AG09319 (cell line): ENCODE measurements around the gene RAI1.

ENCODE experiments used
- DNase-seq: peaks from one replicate; pipeline ENCODE4 v3.0.0-alpha.2; 2010; ENCODE audit warnings: low read depth; ENCODE audit errors: extremely low read depth
- TF ChIP-seq, protein P1 (sequence below): IDR thresholded peaks from 2 replicates; pipeline ENCODE4 v1.5.1; 2011; ENCODE audit warnings: low read depth, mild to moderate bottlenecking, inconsistent platforms, low read length, moderate library complexity

RAI1 gene

DNA sequence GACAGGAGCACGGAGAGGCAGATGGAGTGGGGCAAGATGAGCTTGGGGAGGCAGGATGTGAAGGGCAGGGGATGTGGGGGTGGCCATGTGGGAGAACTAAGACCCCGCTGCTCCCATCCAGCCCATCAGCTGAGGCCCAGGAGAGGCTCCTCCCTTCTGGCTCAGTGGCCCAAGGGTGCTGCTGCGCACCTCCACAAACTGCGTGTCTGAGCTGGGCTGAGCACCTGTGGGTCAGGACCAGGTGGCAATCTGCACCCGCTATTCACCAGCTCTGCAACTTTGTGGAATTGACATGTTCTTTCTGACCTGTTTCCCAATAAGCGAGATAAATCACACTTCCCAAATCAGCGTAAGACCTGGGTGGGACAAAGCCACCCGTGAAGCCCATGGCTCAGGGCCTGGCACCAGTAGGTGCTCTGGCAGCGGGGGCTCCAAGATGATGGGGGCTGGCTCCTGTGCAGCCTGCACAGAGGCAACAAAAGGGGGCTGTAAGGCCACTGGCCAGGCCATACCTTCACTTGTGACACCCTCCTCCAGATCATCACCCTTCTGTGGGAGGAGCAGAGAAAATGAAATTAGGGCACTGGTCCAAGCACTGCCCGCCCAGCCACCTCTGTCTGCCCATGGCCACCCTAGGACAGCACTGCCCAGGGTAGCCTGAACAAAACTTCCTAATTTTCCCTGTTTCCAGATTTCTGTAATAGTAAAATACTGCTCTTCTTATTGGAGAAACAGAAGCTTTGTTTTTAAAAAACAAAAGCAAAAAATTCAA, 167.2 kb downstream of the RAI1 start:
- TF ChIP-seq, protein P1, sequence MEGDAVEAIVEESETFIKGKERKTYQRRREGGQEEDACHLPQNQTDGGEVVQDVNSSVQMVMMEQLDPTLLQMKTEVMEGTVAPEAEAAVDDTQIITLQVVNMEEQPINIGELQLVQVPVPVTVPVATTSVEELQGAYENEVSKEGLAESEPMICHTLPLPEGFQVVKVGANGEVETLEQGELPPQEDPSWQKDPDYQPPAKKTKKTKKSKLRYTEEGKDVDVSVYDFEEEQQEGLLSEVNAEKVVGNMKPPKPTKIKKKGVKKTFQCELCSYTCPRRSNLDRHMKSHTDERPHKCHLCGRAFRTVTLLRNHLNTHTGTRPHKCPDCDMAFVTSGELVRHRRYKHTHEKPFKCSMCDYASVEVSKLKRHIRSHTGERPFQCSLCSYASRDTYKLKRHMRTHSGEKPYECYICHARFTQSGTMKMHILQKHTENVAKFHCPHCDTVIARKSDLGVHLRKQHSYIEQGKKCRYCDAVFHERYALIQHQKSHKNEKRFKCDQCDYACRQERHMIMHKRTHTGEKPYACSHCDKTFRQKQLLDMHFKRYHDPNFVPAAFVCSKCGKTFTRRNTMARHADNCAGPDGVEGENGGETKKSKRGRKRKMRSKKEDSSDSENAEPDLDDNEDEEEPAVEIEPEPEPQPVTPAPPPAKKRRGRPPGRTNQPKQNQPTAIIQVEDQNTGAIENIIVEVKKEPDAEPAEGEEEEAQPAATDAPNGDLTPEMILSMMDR, result no peak
- DNase-seq, result no peak

DNA sequence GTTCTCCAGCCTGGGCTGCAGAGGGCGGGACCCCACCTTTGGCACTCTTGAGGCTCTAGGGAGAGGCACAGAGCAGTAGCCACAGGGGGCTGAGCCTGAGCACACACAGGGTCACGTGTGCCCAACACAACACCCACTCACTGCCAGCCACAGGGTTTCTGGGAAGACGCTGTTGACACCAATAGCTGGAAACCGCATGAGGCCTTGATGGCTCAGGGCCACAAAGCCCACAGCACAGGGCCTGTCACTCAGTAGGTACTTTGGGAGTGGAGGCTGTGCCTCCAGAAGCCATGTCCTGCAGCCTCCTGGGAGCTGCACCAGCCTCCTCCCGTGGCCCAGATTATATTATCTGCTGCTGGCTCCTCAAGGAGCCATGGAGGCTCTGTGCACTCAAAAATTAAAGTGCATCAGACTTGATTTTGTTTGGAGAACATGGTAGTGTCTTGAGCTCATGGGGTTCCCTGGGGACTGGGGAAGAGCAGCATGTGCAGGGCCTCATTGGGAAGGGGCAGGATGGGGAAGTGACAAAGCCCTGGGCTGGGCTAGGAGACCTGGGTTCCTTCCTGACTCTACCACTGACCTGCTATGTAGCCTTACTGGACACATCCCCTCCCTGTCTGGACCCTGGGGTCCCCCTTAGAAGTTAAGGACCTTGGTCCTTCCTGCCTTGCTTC, 168.0 kb downstream of the RAI1 start:
- TF ChIP-seq, protein P1, result no peak
- peak; percentile 23 for DNase-seq

DNA sequence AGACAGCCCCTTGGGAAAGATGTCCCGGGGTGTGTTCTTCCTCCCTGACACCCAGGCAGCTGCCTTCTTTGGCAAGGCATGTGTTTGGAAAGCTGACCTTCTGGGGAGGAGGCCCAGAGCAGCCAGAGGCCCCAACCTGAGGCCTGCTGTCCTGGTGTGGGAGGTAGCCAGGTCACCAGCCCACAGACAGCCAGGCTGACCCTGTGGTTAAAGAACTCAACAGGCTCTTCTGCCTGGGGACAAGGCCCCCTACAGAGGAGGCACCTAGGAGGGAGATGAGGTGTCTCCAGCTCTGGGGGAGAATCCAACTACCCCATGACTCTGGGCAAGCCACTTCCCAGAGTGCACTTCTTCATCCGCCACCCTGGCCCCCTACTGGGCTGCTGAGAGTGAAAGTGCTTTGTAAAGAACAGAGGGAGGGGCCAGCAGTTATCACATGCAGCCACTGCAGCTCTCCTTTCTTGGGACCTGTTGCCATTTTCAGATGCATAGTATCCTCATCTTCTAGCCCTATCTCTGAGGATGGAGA, 168.7 kb downstream of the RAI1 start:
- TF ChIP-seq, protein P1, result peak; percentile 26
- no peak for DNase-seq

DNA sequence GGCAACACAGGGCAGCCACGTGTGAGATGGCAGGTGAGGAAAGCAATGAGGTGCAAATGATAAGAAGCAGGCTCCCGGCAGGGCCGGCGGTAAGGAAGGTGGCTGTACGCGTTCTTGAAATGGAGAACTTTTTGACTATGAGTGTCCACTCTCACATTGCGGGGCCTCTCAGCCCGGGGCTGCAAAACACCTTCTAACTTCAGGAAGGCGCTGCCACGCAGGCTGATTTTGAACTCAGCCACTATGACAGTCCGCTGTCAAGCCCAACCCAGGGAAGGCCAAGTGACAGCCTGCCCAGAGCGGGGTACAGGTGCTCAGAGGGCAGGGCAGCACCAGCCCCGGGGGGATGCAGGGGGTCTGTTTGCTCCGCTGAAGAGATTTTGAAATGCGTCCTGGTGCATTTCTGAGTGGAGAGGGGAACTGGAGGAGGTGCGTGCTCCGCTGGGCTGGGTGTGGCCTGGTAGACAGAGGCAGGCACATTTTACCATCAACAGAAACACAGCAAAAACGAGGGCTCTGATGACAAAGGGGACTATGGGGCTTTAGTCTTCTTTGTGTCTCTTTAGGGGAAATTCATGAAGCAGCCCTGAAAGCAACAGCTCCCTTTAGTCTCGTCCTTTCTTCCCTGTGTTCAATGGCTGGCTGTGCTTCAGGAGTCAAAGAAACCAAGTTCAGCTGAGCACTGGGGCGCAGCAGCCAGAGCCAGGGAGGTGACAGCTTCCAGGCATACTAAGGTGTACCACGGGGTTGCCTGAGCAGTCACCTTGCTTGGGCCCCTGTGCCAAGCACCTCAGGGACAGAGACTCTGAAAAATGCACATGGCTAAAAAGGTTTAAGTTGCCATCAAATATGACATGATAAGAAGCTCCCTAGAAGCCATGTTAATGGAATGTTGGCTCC, 170.1 kb downstream of the RAI1 start:
- TF ChIP-seq, protein P1, result no peak
- DNase-seq, result no peak

DNA sequence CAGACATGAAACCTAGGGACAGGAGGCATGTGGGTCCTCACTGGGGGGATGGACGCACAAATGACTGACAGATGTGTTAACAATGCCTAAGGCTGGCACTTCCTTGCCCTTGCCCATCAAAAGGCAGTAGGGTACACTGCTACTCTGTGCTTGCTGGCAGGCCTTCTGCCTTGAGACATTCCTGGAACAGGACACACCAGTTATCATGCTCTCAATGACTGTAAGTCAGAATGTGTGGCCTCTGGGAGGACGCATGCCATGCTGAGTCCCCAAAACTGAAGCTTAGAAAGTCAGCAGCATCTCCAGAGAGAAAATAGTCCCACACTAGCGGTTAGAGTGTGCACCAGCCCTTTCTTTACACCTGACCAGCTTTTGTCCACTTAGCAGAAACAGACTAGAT, 171.7 kb downstream of the RAI1 start:
- TF ChIP-seq, protein P1, result no peak
- DNase-seq, result no peak

DNA sequence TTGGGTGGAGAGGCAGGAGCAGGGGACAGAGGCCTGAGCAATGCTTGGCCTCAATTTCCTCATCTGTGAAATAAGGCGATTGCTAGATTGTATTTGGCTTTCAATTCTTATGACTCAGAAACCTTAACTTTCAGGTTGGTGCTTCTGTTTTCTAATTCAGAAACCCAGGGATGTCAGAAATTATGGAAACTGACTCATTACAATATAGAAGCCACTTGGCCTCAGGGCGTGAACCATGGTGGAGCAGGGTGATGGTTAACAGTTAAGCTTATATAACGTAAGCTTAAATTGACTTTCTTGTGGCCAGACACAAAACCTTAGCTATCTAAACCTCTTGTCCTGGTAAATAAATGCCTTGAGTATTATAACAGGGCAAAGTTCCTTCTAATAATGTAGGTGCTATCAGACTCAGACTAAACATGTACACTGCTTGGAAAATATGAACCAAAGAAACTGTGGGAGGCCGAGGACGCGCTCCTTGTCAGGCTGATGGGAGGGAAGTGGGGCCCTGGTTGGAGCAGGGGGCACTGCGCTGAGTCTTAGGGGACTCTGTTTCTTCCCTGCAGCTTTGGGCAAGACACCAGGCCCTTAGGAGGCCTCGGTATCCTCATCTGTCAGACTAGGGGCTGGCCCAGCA, 172.7 kb downstream of the RAI1 start:
- no peak for DNase-seq

More for the DNA sequence above, 172.7 kb downstream of the RAI1 start:
- TF ChIP-seq, protein P1, result no peak
